K562 (cell line): ENCODE data around the gene NOD1. TPM values are rescaled to one million over a fixed set of nuclear protein-coding genes. Genes with fewer than 3 reads are reported as not detected.

ENCODE experiments used
- ARID4B ChIP-seq: sonication (generic); formaldehyde crosslinking; IDR thresholded peaks from 2 replicates; pipeline ENCODE4 v1.8.0; 2022; ENCODE audit warnings: mild to moderate bottlenecking, missing genetic modification reagents
- ATF3 ChIP-seq, 2 experiments: fragments of 450-650 bp in 1 of 2; sonication (generic) in 1 of 2; formaldehyde crosslinking in 1 of 2; IDR thresholded peaks in 1 of 2; conservative IDR thresholded peaks in 1 of 2; 2 replicates each; pipeline versions ENCODE4 v1.6.1 to v1.8.1; 2016 to 2023; ENCODE audit warnings: mild to moderate bottlenecking in 2 of 2, moderate library complexity in 2 of 2, inconsistent platforms in 1 of 2, missing genetic modification reagents in 1 of 2
- DEAF1 ChIP-seq: fragments of 450-650 bp; formaldehyde crosslinking; IDR thresholded peaks from 2 replicates; pipeline ENCODE4 v1.4.0; 2020; ENCODE audit warnings: mild to moderate bottlenecking, moderate library complexity
- DIDO1 ChIP-seq: fragments of 450-650 bp; IDR thresholded peaks from 2 replicates; pipeline ENCODE4 v1.6.1; 2016; ENCODE audit warnings: low read depth, missing biosample characterization, missing genetic modification characterization
- FOSL1 ChIP-seq: fragments of 200-800 bp; sonication (Bioruptor generic); conservative IDR thresholded peaks from 2 replicates; pipeline ENCODE4 v1.6.1; 2016; ENCODE audit warnings: missing genetic modification characterization, missing compliant biosample characterization
- HOXB6 ChIP-seq: fragments of 250-450 bp; sonication (Bioruptor Pico); IDR thresholded peaks from 2 replicates; pipeline ENCODE4 v1.5.1; 2022; ENCODE audit warnings: mild to moderate bottlenecking, borderline replicate concordance
- JUN ChIP-seq, 2 experiments: sonication (generic) in 1 of 2; formaldehyde crosslinking in 1 of 2; IDR thresholded peaks; 2 replicates each; pipeline versions ENCODE4 v1.6.1 to v1.8.0; 2012 to 2022; ENCODE audit warnings: borderline replicate concordance in 2 of 2, mild to moderate bottlenecking in 2 of 2, improper control_type of control experiment in 1 of 2, low read depth in 1 of 2, low read length in 1 of 2, missing genetic modification reagents in 1 of 2
- MXD1 ChIP-seq: fragments of 250-450 bp; sonication (Bioruptor Pico); IDR thresholded peaks from 2 replicates; pipeline ENCODE4 v1.8.0; 2021; ENCODE audit warnings: borderline replicate concordance, mild to moderate bottlenecking, moderate library complexity; ENCODE audit not compliant: poor library complexity, severe bottlenecking
- RBFOX2 ChIP-seq: fragments of 200-400 bp; formaldehyde crosslinking; IDR thresholded peaks from 2 replicates; pipeline ENCODE4 v1.6.1; 2017; ENCODE audit warnings: low read depth, mild to moderate bottlenecking, low read length, moderate library complexity
- RBM15 ChIP-seq: fragments of 200-400 bp; formaldehyde crosslinking; IDR thresholded peaks from 2 replicates; pipeline ENCODE4 v1.6.1; 2018; ENCODE audit warnings: mild to moderate bottlenecking, low read length, moderate library complexity; ENCODE audit not compliant: insufficient read depth
- SFPQ ChIP-seq: fragments of 200-400 bp; formaldehyde crosslinking; IDR thresholded peaks from 2 replicates; pipeline ENCODE4 v1.6.1; 2017; ENCODE audit warnings: mild to moderate bottlenecking, low read depth, low read length, moderate library complexity
- SMARCC2 ChIP-seq: fragments of 450-650 bp; IDR thresholded peaks from 2 replicates; pipeline ENCODE4 v1.6.1; 2017; ENCODE audit warnings: antibody characterized with exemption, moderate library complexity, mild to moderate bottlenecking, low read depth
- SNAPC5 ChIP-seq: fragments of 250-450 bp; sonication (Bioruptor Pico); IDR thresholded peaks from 2 replicates; pipeline ENCODE4 v1.8.0; 2021; ENCODE audit warnings: moderate library complexity, mild to moderate bottlenecking, inconsistent platforms
- ZFP1 ChIP-seq: fragments of 450-650 bp; formaldehyde crosslinking; IDR thresholded peaks from 2 replicates; pipeline ENCODE4 v1.4.0; 2020; ENCODE audit warnings: mild to moderate bottlenecking, mixed read lengths
- polyA plus RNA-seq, 8 experiments: library from polyadenylated mRNA; depleted of rRNA in 4 of 8; stranded (reverse) in 5 of 8; unstranded in 3 of 8; fragments of >200 nt; fragmentation: Nextera tagmentation in 2 of 8; fragmentation: Illumina TruSeq in 1 of 8; extraction: Ambion mirVana in 2 of 8; extraction: Trizol in 1 of 8; gene quantifications; 2 replicates each; pipeline versions ENCODE4 v1.2.1 to v1.2.3, GENCODE V29; 2011 to 2014; ENCODE audit warnings: inconsistent platforms in 1 of 8, missing spikeins in 1 of 8
- total RNA-seq, 7 experiments: library from RNA; depleted of rRNA in 6 of 7; stranded (reverse); fragments of >200 nt in 6 of 7; fragmentation: Illumina TruSeq in 2 of 7; extraction: Trizol in 2 of 7; gene quantifications; 2 replicates each; pipeline versions ENCODE4 v1.2.1 to v1.2.3, GENCODE V29; 2011 to 2021; ENCODE audit warnings: low replicate concordance in 1 of 7

The NOD1 gene
- total and polyA plus RNA-seq, 9 of the 15 experiments (the other 6 are each of a cell fraction or from before 2014, with no cell fraction given), result 0.34 to 7.1 (median 4.7) TPM

- no peak for TF ChIP-seq HOXB6
- no peak for TF ChIP-seq RBM15
- TF ChIP-seq SNAPC5 (CRISPR knock-in tag), result no peak
- no peak for TF ChIP-seq ZFP1 (CRISPR knock-in tag)
- TF ChIP-seq ATF3 (IDR thresholded peaks at IDR 0.05), result peak; percentile 52
- TF ChIP-seq ATF3 (CRISPR knock-in tag; conservative IDR thresholded peaks at IDR 0.05), result no peak
- no peak for TF ChIP-seq ARID4B (CRISPR knock-in tag)
- no peak for TF ChIP-seq MXD1 (CRISPR knock-in tag)
- TF ChIP-seq JUN (IDR thresholded peaks at IDR 0.05; ENCODE audit: borderline replicate concordance, low read depth, low read length), result no peak
- no peak for TF ChIP-seq JUN (CRISPR knock-in tag; IDR thresholded peaks at IDR 0.05; ENCODE audit: borderline replicate concordance)
- TF ChIP-seq FOSL1 (tag), result peak; percentile 79
- TF ChIP-seq DEAF1, result no peak
- no peak for TF ChIP-seq RBFOX2
- no peak for TF ChIP-seq SFPQ
- TF ChIP-seq DIDO1 (tag), result no peak
- TF ChIP-seq SMARCC2, result peak; percentile 40; the same call in 1 of the 2 replicates
These were observed 7.1 kb upstream of the NOD1 start (continued) for GRCh38 chr7:30485667-30486066.
